ENCODE results near the gene ANKS1B. TPM values are rescaled to one million over a fixed set of nuclear protein-coding genes. Genes with fewer than 3 reads are reported as not detected.
"Not testable (repeated sequence)": the region's sequence is repeated elsewhere in the genome, so short reads cannot be mapped to it uniquely, and the experiment has no call there.

ANKS1B gene
- total RNA-seq, 4 donors from 2014 or later: 1.5 to 5.5 (median 4.4) TPM

DNA sequence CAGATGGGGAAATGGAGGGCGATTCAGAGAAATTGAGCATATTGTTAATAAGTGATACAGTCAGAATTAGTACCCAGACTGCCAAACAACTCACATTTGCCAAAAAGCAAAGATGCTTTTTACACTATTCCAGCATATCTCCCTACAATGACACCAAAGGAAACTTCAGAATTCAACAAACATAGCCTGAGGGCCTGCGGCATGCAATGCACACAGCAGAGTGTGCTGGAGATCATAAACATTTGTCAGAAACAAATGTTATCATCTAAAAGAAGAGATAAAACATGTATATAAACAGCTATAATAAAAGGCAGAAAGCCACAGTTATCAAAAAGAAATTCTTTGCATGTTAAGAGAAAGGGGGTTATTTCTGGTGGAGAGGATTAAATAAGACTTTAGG, 357.3 kb downstream of the ANKS1B start:
- DNase-seq (ENCODE audit: low spot score in 2 of 2): no peak
- 80 to 89% methylated on average over 2 of the region's 2 CpGs for WGBS, 2 donors
- intact Hi-C loops (cut with DNase I; ENCODE audit: low total_unique reads): no loop called here
- no peak overlapping the region for H3K4me3 ChIP-seq (ENCODE audit: low read depth, poor library complexity, severe bottlenecking)
- TF ChIP-seq, protein P1, sequence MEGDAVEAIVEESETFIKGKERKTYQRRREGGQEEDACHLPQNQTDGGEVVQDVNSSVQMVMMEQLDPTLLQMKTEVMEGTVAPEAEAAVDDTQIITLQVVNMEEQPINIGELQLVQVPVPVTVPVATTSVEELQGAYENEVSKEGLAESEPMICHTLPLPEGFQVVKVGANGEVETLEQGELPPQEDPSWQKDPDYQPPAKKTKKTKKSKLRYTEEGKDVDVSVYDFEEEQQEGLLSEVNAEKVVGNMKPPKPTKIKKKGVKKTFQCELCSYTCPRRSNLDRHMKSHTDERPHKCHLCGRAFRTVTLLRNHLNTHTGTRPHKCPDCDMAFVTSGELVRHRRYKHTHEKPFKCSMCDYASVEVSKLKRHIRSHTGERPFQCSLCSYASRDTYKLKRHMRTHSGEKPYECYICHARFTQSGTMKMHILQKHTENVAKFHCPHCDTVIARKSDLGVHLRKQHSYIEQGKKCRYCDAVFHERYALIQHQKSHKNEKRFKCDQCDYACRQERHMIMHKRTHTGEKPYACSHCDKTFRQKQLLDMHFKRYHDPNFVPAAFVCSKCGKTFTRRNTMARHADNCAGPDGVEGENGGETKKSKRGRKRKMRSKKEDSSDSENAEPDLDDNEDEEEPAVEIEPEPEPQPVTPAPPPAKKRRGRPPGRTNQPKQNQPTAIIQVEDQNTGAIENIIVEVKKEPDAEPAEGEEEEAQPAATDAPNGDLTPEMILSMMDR (IDR thresholded peaks at IDR 0.05): no peak
- TF ChIP-seq POLR2A (IDR thresholded peaks at IDR 0.05): no peak

DNA sequence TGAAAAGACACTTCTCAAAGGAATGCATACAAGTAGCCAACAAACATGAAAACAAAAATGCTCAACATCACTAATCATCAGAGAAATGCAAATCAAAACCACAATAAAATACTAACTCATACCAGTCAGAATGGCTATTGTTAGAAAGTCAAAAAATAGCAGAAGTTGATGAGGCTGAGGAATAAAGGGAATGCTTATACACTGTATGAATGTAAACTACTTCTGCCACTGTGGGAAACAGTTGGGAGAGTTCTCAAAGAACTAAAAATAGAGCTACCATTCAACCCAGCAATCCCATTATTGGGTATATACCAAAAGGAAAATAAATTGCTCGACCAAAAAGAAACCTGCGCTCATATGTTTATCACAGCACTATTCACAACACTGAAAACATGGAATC, 360.1 kb downstream of the ANKS1B start:
- DNase-seq (ENCODE audit: low spot score in 2 of 2); intact Hi-C loops (cut with DNase I; ENCODE audit: low total_unique reads); H3K4me3 ChIP-seq (ENCODE audit: low read depth, poor library complexity, severe bottlenecking): not testable (repeated sequence)
- WGBS, 2 donors: 91 to 93% methylated on average over 2 of the region's 2 CpGs

DNA sequence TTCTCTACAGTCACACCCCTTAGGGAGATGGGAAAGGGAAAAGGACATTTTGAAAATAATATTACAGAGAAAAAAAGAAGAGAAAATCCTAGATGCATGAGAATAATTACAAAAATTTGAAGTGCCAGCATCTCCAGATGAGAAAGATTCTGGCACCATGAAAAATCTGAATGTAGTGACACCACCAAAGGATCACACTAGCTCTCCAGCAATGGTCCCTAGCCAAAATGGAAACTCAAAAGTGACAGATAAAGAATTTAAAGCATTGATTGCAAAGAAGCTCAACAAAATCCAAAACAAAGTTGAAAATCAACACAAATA, 364.6 kb downstream of the ANKS1B start:
- no peak for DNase-seq (ENCODE audit: low spot score in 2 of 2)
- intact Hi-C loops (cut with DNase I; ENCODE audit: low total_unique reads): no loop called here
- no peak overlapping the region for H3K4me3 ChIP-seq (ENCODE audit: low read depth, poor library complexity, severe bottlenecking)
- TF ChIP-seq, protein P1 (IDR thresholded peaks at IDR 0.05): no peak
- TF ChIP-seq POLR2A (IDR thresholded peaks at IDR 0.05): no peak

DNA sequence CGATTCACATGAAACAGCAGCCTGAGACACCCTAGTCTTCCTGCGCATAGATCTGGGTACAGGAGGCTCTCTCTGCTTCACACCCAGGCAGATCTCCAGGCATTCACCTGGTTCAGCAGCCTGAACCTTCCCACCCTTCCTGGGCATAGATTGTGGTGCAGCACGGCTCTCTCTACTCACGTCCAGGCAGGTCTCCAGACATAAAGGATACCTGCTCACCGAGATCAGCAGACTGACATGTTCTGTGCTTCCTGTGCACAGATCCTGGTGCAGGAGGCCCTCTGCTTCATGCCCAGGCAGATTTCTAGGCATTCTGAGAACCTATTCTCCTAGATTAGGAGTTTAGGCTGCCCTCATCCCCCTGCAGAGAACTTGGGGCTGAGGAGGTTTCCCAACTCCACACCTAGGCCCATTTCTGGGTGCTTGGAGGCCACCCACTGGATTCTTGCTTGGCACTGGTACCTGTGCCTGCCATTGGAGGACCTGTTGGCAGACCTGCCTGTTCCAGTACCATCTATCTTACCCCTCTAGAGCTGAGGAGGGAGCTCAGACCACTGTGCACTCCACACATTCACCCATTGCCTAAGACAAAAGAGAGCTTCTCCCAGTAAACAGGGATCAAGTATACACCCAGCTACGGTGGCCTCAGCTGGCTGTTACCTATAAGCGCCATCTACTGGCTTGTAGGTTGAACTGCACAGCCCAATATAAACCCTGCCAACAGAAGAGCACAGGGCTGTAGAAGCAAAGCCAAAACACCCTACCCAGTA, 365.2 kb downstream of the ANKS1B start:
- DNase-seq (ENCODE audit: low spot score in 2 of 2): no peak
- intact Hi-C loops (cut with DNase I; ENCODE audit: low total_unique reads): no loop called here
- 60 to 69% methylated on average over 7 of the region's 7 CpGs for WGBS, 2 donors
- TF ChIP-seq, protein P1 (IDR thresholded peaks at IDR 0.05): no peak
- no peak for TF ChIP-seq POLR2A (IDR thresholded peaks at IDR 0.05)
- H3K4me3 ChIP-seq (ENCODE audit: low read depth, poor library complexity, severe bottlenecking): no peak overlapping the region

DNA sequence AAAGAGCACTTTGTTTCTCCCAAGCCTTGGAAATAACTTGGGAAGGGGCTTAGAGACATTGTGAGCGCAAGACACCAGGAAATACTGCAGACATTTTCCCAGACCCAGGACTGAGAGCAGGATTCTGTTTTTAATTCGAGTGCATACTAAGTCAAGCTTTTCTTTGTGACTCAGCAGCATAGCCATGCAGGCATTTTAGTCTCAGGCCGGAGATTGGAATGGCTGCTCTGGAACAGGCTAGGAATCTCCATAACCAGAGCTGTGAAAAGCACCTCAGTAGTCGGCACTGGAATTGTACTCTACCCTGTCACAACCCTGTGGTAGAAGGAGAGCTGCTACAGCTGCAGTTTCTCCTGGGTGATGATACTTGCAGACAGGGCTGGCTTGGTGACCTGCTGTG, 366.1 kb downstream of the ANKS1B start:
- intact Hi-C loops (cut with DNase I; ENCODE audit: low total_unique reads): no loop called here

DNA sequence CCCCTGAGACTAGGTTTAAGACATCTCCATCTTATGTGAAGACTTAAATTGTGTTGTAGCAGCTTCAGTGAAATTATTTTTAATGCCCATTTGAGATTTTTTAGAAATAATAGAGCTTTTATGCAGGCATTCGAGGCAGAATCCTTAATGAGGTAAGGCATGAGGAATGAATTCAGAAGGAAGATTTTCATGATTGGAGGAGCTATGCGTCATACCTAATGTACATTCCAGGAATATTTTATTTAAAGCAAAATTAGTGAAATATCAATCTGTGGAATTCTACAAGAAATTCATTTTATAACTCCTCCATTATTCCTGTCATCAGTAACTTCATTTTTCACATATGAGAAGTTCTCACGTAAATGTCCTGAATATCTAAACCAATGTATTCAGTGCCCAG, 373.1 kb downstream of the ANKS1B start:
- DNase-seq (ENCODE audit: low spot score in 2 of 2): no peak
- no peak overlapping the region for H3K4me3 ChIP-seq (ENCODE audit: low read depth, poor library complexity, severe bottlenecking)
- WGBS, 2 donors: 80 to 83% methylated on average over 3 of the region's 3 CpGs
- TF ChIP-seq, protein P1 (IDR thresholded peaks at IDR 0.05): no peak
- TF ChIP-seq POLR2A (IDR thresholded peaks at IDR 0.05): no peak
- intact Hi-C loops (cut with DNase I; ENCODE audit: low total_unique reads): no loop called here

More for the DNA sequence above, 366.1 kb downstream of the ANKS1B start:
- no peak for DNase-seq (ENCODE audit: low spot score in 2 of 2)
- 74 to 78% methylated on average over 4 of the region's 4 CpGs for WGBS, 2 donors
- TF ChIP-seq, protein P1 (IDR thresholded peaks at IDR 0.05): no peak
- no peak for TF ChIP-seq POLR2A (IDR thresholded peaks at IDR 0.05)
- H3K4me3 ChIP-seq (ENCODE audit: low read depth, poor library complexity, severe bottlenecking): no peak overlapping the region
